ENCODE measurements around the gene CASP8.
"Not testable (repeated sequence)": the region's sequence is repeated elsewhere in the genome, so short reads cannot be mapped to it uniquely, and the experiment has no call there.

CASP8 gene

DNA sequence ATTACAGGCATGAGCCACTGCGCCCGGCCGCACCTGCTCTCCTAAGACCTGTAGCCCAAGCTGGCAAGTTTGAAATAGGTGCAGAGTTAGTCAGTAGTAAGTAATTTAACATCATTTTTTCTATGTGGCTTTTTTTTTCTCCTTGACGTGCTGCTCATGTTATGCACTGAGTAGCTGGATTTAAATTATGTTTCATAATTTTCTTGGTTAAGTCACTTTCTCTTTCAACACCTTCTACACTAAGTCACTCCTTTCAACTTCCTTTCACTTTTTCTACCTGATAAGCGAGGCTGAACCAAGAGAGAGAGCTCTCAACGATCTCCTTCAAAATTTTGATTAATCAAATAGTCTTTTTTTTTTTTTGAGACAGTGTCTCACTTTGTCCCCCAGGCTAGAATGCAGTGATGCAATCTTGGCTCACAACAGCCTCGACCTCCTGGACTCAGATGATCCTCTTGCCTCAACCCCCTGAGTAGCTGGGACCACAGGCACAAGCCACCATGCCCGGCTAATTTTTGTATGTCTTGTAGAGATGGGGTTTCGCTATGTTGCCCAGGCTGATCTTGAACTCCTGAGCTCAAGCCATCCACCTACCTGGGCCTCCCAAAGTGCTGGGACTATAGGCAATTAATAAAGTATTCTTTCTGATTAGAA is 13.1 kb downstream of the CASP8 start:
- DNase-seq = no peak

GRCh38 chr2:201275069-201275468 is 14.7 kb downstream of the CASP8 start:
- DNase-seq = no peak

DNA sequence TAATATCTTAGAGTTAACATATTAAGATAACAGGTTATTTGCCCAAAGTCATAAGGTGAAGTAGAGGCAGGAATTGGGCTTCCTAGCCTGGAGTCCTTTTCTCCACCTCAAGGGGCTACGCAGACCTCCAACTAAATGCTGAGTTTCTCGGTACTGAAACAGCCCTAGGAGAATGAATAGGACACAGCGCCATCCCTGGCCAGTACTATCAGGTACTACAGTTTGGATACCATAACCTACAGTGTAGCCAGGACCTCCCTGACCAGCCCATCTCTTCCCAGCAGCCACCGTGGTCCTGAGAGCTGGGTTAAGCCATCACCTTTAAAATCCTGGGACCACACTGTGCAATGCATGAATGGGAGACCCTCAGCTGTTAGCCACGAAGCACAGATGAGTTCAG is 15.7 kb downstream of the CASP8 start:
- no peak for DNase-seq

- DNase-seq = no peak
These were observed 16.2 kb downstream of the CASP8 start for GRCh38 chr2:201276511-201276910.

DNA sequence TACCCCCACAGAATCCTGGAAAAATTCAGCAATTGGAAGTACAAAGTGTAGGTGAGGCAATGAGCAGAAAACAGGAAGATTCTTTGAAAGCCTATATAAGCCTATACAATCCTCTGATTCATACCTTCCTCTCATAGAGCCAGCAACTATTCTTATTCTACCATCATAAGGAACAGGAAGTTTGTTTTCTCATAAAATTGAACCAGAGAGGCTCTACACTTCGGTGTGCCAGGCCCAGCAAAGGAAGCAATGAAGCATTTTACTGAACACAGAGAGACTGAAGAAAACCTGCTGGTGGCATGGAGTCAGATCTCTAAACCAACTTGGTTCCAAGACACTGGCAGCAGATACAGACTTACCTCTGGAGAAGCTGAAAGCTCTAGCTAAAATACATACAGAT is 18.7 kb downstream of the CASP8 start:
- DNase-seq = no peak

GRCh38 chr2:201280191-201281040 is 20.1 kb downstream of the CASP8 start:
- DNase-seq = no peak

DNA sequence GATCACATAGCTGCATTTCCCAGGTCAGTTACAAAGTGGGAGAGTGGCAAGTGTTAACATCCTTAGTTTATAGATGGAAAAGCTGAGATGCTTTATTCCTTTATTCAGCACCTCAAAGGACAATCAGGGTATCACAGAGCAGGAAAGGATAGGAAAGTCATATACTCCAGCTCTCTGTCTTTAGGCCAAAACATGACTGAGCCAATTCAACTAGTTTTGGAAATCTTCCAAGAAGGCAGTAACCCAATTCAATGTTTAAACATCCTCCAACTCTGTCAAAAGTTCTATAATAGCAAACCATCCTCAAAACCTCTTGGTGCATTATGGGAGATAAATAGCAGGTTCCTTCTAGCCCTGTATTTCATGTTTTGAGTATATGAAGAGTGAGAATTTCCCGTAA is 25.2 kb downstream of the CASP8 start:
- no peak for DNase-seq

- DNase-seq = not testable (repeated sequence)
These were observed 30.3 kb downstream of the CASP8 start for GRCh38 chr2:201290457-201291148.

- no peak for DNase-seq
These were observed 38.2 kb downstream of the CASP8 start for GRCh38 chr2:201298462-201299052.

GRCh38 chr2:201299929-201300328 is 39.6 kb downstream of the CASP8 start:
- DNase-seq = not testable (repeated sequence)

DNA sequence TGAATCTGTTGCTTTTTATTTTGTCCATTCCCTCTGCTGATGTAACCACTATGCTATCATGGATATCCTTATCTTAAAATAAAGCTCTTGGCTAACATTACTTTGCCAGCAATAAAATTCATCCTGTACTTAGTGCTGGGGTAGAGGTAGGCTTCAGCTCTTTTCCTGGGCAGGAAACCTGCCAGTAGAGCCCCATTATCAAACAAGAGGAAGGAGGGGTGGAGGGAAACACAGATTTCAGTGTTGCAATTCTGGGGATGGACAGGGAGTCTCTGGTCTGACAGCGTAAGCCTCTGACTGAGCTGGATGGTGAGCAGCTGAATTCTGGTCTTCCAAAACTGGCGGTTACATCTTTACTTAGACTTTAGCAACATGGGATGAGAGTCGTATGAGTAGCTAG is 47.5 kb downstream of the CASP8 start:
- no peak for DNase-seq

GRCh38 chr2:201308914-201309313 is 48.6 kb downstream of the CASP8 start:
- DNase-seq = no peak

DNA sequence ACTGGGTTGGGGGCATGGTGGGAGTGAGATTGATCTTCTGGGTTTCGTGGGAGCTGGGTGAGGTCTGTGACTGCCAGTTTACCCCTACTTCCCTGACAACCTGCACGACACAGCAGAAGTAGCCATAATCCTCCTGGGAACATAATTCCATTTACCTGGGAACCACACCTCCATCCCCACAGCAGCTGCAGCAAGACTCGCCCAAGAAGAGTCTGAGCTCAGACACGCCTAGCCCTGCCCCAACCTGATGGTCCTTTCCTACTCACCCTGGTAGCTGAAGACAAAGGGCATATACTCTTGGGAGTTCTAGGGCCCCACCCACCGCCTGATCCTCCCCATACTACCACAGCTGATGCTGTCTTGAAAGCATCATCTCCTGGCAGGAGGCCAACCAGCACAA is 53.0 kb downstream of the CASP8 start:
- DNase-seq = no peak

- no peak for DNase-seq
These were observed 59.2 kb downstream of the CASP8 start for GRCh38 chr2:201319511-201319910.

GRCh38 chr2:201320257-201320656 is 59.9 kb downstream of the CASP8 start:
- no peak for DNase-seq

DNA sequence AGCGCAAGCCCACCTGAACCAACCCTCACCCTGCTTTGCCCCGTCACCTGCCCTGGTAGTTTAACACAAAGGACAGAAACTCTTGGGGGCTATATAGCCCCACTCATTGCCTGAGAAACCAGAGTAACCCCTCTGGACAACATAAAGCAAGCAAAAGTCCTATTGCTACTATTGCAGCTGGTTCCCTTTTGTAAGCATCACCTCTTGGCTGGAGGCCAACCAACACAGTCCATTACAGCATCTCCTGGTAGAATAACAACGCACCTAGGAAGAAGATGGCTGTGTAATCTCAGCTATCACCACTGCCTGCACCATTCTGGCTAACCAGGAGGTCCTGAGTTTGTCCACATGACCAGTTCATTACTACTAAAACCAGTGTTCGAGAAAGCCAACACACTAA is 60.4 kb downstream of the CASP8 start:
- no peak for DNase-seq

DNA sequence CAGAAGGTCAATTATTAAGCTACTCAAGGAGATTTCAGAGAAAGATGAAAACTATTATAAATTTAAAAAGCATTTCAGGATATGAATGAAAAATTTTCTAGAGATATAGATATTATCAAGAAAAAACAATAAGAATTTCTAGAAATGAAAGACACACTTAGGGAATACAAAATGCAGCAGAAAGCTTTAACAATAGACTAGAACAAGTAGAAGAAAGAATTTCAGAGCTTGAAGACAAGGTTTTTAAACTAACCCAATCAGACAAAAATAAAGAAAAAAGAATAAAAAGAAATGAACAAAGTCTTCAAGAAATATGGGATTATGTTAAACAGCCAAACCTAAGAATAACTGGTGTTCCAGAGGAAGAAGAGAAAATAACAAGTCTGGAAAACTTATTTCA is 62.4 kb downstream of the CASP8 start:
- no peak for DNase-seq

GRCh38 chr2:201327678-201328077 is 67.3 kb downstream of the CASP8 start:
- no peak for DNase-seq

- DNase-seq = no peak
These were observed 69.1 kb downstream of the CASP8 start for GRCh38 chr2:201329409-201329808.
